ENCODE data around the gene ZBTB7C.

ZBTB7C gene

DNA sequence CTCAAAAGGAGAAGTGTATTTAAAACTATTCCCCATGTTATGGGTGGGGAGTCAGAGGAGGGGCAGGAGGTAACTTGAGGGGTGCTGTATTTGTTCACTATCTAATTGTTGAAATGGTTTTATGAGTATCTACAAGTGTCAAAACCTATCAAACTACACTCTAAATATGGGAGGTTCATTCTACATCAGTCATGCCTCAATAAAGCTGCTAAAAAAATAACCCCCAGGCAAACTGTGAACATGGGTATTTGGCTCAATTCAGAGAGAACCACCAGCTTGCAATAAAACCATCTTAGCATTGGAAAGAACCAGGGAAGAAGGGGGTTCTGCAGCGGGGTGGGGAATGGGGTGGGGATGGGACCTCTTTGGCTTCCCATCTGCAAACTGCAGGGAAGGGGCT is 302.7 kb downstream of the ZBTB7C start:
- DNase-seq, result no peak

DNA sequence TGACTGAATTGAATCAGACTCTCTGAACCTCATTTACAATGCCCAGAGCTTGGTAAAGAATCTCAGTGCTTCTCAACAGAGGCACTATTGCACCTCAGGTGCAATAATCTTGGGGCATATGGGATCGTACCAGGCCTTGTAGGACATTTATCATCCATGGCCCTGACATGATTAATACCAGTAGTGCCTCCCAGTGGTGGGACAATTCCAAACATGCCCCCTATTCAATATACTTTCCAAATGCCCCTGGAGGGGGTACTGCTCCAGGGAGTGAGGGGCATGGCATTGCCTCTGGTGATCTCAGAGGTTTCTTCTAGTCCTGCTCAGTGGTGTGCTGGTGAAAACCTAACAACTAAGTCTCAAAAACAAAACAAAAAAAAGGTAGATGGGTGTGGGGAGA is 303.9 kb downstream of the ZBTB7C start:
- no peak for DNase-seq

DNA sequence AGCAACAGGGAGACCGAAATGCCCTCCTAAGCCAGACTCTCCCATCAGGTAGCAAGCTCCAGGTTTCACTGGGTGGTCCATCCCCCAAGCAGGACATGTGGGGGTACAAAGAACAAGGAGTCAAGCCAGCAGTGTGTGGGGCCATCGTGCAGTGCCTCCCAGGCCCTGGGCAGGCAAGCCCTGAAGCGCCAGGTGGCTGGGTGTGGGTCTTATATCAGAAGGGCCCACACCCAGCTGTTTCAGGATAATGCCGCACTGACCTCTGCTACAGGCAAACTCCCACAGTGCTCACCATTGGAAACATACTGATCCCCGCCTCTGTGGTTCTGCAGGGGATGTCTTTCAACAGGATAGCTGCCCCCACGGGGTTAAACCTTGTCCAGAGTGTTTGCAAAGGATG is 304.5 kb downstream of the ZBTB7C start:
- no peak for DNase-seq

DNA sequence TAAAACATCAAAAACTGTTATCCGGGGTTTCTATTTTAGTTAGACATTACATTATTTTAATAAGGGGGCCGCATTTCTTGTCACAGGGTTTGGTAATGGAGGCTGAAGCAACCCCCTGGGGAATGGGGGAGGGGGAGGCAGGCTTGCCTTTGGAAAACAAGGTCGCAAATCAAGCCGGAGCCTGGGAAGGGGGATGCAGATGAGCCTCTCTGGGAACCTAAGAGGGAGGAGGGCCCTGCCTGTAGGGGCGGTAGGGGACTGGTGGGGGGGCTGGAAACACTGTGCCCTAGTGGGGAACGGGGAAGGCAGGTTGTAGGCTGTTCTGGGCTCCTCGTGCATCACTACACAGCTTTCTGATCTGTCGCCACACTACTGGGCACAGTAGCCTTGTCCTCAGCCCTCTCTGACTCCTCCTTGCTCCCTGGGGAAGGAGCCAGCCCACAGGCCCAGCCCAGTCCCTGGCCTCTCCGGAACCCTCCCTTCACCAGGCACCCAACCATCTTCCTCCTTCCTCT is 308.5 kb downstream of the ZBTB7C start:
- no peak for DNase-seq

DNA sequence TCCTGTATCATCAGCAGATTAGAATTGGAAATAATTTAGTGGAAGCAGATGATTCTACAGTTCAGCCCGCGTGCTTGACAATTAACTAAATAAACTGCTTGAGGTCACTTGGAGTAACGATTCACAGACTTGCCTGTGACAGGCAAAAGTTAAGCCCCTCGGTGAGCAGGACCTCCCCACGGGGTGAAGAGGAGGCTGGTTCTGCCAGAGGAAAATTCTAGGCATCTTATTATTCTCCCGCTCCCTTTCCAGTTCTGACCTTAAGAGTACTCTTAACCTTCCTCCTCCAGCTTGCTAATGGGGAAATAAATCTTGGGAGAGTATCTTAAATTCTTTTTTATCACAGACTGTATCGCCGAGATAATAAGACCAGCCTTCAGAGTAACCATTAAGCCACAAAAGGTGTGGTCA is 309.0 kb downstream of the ZBTB7C start:
- no peak for DNase-seq

DNA sequence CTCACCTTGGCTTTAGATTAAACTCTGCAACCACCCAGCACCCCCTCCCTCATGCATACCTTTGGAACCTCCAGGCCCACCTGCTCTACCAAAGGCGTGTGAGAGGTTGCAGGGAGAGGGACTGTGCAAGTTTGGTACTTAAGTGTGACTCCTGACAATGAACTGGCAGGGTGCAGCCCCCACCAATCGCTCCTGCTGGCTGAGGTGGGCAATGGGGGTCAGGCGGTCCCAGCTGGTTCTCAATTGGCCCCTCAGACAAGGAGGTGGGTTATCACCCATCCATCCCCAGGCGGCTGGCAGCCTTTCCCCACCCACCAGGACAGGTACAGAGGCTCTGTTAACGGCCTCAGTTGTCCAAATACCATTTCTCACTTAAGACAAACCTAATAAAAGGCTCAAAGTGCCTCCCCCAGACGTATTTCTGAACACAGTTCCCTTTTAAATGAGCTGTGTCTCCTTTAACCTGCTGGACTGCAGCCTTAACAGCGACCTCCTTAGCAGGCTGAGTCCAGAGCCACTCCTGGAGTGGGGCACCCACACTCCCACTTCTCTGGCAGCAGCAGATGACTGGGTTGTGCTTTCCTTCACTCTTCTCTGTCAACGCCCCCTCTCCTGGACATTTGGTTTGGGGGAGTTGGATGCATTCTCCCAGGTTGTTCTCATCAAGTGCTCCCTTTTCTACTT is 309.6 kb downstream of the ZBTB7C start:
- no peak for DNase-seq

DNA sequence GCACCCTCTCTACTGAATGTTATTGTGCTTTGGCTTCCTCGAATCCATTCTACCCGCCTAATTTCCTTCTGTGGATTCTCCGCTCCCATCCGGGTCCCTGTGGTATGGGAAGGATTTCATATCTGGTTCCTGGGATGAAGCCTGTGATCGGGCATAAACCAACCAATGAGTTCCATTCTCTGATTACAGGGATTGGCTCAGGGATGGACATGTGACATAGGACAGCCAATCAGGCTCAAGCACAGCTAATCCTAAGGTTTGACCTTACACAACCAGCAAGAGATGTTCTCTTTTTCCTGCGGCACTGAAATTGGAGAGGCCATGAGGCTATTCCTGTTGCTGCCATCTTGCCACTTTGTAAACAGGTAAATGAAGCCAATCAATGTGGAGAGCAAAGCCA is 310.6 kb downstream of the ZBTB7C start:
- DNase-seq, result no peak

DNA sequence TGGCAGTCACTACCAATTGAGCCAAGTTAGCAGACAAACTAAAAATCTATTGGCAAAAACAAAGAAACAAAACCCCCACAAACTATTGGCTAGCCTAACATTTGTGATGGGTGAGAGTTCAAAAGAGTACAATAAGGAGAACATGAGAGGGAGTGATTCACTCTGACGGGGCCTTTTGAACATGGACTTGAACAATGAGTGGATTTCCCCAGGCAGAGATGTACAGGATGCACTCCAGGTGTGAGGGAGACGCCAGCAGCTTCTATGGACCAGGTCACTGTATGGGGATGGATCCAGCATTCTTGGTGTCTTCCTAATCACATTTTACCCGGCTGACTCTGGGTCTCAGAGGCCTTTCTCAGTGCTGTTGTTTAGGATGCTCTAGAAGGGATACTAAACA is 311.2 kb downstream of the ZBTB7C start:
- DNase-seq, result no peak

DNA sequence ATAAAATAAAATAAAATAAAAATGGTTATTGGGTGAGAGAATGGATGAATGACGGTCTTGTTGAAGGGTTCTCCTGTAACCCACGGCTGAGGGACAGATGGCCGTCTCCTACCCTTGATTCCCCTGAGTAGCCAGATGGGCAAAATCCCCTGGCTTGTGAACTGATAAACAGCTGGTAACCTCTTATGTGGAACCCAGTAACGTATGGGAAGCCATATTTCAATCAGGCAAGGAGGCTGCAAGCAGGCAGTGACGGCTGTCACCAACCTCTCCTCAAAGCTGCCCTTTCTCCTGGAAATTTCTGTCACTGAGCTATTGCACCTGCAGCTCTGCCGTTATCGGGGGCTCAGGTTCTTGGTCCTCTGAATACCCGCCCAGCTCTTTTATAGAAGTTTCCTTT is 313.5 kb downstream of the ZBTB7C start:
- DNase-seq, result no peak

DNA sequence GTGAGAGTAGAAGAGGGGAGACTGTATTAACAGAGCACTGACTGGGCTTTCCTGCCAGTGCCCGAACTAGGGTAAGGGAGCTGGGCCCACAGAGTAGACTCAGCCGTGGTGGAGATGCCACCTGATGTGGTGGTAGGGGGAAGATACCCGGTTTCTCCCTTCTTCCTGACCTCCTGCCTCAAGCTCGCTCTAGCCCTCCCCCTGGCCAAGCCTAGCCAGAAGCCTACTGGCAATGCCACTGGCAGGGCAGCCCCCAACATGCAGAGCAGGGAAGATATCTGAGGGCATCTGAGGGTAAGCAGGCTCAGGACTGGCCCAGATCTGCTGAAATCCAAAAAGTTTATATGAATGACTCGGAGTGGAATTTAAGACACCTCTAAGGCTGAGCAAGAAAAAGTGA is 316.1 kb downstream of the ZBTB7C start:
- DNase-seq, result no peak

DNA sequence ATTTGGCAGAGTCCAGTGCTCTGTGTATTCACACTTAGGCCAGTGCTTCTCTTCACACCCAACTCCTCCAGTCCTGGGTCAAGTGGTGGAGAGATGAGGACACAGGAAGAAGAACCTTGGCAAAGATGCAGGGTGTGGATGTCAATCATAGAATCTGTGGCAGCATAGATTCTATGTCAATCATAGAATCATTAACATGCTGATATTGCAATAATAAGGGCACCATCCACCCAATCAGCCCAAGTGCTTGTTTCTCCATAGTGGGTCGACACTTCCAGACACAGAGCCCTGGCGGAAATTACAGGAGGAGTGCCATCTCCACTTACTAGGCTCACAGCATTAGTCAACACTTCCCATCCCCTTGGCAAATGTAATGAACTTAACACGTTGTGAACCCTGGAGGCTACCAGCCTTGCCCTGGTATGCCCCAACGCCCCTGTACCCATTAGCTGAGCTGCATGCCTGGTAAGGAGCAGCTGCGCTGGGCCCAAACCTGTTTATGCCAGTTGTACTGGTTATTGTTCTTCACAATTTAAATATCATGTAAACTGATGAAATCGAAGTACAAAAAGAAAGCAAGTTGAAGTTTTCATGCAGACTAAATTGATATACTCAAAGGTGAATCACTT is 317.2 kb downstream of the ZBTB7C start:
- no peak for DNase-seq

DNA sequence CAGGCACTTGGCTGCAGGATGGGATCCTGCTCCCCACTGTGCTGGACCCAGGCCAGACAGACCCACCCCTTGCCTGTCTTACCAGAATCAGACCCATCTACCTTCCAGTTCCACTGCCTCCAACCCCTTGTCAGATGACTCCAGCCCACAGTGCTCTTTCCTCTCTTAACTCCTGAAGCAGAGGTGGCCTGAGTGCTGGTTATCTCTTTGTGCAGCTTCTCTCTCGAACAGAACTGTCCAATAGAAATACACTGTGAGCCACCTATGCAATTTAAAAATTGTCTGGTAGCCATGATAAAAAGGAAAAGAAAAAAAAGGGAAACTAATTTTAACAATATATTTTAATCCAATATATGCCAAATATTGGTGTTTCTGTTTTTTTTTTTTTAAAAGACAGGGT is 318.5 kb downstream of the ZBTB7C start:
- no peak for DNase-seq

DNA sequence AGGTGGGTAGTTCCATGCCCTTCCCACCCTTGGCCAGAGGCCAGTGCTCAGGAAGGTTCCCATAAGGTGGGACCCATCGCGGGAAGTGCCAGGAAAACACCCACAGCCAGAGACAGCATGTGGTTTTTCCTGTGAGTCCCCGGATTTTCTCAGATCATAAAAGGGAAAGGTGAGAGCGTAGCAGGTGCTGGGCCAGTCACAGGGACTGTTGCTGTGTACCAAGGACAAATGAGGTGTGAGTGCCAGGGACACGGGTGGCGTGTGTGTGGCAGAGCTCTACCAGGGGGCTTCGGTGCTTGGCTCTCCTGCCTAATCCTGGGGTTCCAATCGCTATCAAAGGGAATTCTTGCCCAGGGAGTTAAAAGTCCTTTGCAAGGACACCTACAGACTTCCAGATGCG is 319.2 kb downstream of the ZBTB7C start:
- no peak for DNase-seq

DNA sequence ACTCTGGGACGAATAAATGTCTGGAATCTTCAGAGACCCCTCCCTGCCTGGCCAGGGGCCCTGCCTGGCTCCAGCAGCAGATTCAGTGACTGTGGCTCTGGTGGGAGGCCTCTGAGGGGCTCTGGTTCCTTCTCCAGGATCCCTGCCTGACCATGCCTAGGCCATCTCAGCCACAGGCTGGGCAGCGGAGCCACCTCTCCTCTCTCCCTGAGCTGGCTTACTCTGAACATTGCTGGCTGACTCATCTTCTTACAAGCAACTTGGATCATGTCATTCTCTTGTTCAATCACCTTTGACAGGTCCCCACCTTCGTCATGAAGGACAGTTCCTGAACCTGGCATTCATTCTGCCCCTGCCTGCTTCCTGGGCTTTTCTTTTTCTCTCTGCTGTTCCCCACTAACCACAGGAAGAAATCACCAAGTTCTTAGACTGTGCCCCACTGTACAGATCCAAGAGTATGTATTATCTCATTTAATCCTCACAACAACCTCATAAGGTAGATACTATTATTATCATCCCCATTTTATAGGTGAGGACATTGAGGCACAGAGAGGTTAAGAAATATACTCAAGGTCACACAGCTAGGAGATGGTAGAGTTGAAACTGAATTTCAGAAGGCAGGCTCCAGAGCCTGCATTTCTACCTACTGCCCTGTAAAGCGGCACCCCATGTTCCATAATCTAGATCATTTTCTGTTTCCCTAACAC is 323.2 kb downstream of the ZBTB7C start:
- DNase-seq, result no peak

DNA sequence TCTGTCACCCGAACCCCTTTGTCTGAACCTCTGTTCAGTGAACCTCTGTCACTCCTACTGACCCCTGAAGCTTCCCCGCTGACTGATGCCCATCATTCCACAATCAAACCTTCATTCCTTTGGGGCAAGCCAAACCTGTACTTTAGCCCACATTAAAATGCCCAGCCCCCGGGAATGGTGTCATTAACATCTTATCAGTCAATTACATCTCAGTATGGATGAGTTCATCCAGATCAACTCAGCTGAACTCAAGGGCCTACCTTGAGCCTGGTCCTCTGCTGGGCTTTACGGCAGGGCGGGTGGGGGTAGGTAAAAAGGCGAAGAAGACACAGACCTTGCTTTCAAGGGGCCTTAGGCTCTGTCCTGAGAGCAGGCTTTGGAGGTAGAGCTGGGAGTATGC is 324.3 kb downstream of the ZBTB7C start:
- no peak for DNase-seq

DNA sequence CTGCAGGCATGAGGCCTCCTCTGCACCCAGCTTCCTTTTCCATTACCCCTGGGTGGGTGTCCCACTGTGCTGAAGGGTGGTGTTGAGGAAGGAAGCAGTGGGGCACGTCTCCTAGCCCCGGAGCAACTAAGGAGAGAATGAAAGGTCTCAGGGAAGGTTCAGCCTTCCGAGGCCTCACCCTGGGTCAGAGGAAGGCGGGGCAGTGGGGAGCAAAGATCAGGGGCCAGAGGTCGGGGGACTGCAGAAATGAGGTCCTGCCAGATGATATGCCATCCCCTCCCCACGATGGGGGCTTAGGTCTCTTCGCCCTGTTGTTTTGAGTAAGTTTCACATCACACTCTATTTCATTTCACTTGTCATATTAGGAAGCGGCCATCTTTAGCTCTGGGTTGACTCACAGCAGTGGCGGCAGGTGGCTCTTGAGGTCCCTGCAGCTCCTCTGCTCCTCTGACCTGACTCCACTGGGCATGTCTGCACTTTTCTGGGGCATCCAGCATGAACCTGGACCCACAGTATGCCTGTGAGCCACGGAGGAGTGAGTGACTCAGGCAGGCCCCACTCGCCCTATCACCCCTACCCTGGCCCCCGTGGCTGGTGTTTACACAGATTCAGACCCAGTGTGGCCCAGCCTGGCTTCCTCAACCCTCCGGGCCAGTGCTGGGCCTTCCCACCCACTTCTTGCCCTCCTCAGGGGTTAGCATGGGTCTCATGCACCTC is 325.0 kb downstream of the ZBTB7C start:
- DNase-seq, result no peak

DNA sequence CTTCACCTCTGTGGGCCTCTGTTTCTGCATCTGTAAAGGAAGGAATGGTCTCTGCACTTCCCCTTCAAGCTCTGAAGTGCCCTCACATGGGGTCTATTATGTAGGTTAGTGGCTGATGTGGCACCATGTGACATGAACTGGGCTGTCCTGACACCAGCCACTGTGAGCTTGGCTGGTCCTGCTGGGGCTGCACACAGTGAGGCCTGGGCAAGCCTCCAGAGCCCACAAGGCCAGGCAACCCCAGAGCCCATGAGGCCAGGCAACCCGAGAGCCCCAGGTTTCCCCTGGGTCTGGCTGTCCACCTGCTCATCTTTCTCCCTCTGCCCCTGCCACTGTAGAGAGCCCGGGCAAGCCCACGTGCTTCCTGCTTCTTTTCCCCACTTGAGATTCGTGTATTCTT is 328.6 kb downstream of the ZBTB7C start:
- no peak for DNase-seq

DNA sequence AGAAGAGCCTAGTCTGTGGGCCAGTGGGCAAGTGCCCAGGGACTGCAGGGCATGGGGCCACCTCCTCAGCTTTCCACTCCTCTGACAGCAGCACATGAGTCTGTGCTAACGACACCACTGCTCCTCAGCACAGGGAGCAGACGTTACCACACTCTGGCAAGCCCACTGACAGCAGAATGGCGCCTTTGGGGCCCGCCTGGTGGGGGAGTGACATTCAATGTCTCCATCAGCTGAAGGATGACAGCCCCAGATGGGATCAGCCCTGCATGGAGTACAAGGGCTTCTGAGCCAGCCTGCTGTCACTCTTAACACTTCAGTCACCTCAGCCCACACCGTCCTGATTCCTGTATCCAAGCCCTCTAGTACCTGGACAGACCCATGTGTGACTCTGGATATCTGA is 329.3 kb downstream of the ZBTB7C start:
- DNase-seq, result no peak

DNA sequence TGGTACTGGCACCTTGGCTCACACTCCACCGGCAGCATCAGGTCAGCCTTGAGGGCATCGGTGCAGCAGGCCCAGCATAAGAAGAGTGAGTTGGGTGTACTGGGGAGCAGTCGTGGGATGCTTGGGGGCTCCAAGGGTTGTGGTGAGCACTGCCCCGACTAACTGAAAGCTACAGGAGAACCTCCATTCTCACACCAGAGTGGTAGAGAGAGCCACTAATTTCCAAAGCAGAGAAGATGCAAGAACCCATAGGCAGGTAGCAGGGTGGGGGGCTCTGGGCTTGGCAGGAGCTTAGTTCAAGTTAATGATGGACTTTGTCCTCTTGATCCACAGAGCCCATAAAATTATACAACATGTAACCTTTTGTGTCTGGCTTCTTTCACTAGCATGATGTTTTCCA is 330.7 kb downstream of the ZBTB7C start:
- DNase-seq, result no peak

DNA sequence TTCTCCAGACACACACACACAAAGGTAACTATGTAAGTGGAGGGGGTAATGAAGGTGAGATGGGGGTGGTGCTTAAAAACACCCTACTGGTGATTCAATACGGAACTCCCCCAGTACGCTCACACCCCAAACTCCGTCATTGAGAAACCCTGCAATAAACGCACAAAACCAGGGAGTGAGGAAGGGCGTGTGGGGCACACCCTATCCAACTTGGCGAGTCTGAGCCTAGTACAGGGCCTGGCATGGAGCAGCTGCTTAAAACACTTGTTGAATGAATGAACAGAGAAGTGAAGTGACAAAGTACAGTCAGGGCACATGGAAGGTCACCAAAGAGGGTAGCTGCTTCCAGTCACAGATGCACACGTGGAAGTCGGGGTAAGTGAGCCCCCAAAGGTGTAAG is 331.9 kb downstream of the ZBTB7C start:
- no peak for DNase-seq

DNA sequence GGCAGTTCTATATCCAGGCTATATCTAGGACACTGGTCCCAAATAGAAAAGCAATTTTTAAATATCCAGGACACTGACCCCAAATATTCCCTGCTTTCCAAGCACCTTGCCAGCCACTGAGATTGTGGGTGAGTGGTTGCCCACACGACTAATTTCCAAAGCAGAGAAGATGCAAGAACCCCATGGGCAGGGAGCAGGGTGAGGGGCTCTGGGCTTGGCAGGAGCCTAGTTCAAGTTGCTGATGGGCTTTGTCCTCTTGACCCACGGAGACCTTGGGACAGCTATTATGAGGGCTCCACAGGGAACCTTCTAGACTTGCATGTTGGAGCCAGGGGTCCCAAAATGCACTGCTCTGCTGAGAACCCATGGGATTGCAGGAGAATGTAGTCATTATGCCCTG is 332.7 kb downstream of the ZBTB7C start:
- no peak for DNase-seq

DNA sequence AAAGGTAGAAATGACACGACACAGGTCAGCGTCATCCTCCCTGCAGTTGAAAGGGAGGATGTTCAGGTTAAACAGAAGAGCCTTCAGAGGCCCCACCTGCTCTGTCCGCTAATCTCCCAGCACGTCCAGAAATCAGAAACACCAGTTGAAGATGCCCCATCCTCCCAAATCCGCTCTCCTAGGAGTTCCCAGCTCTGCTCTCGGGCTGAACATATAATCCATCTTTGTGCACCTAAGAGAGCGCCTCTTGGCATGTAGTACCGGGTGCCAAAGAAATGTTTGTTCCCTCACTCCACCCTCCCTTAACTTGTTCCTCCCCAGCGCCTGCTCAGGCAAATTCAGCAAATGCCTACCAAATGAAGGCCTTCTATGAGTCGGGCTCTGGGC is 333.5 kb downstream of the ZBTB7C start:
- no peak for DNase-seq

DNA sequence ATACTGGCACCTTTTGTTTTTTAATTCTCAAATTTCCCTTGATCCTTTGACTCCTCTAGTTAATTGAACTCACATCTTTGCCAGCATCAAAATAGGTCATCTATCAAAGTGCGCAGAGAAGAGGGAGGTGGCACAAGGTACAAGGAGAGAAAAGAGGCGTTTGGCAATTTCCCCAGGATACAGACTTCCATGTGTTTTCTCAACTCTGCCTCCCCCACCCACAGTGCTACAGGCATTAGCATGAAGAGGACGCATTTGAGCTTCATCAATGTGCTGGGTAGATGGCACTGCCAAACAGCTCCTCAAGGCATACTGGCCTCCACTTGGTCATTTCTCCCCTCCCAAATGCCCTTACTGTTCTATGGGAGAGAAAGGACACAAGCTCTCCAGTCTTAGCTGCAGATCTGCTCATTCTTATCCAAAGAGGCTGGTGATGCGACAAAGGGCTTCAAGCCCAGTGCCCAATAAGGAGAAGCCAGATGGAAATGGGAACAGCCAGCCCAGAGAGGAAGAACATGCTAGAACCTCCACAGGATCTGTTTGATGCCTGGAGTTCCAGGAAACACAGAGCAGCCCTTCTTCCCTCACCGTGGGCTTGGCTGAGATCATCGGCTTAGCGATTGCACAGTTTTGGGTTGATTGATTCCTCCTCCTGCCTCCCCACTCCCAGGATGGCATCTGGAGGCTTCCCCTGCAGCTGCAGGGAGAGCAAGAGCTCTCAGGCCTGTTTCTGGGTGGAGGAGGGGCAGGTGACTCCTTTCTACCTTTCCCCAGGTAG is 334.1 kb downstream of the ZBTB7C start:
- no peak for DNase-seq
